CD4-positive, alpha-beta T cell treated with Interleukin-21 for 1 hour (primary cell): ENCODE measurements around the gene MYO1H.
"Not testable (repeated sequence)": the region's sequence is repeated elsewhere in the genome, so short reads cannot be mapped to it uniquely, and the experiment has no call there.

Experiments used
- DNase-seq: peaks from one replicate; pipeline ENCODE4 v3.0.0-alpha.2; 2020

Gene MYO1H

GRCh38 chr12:109347589-109347988, at the start of gene MYO1H:
Gene MYO1H, plus strand, starts transcription at chr12:109347900. Its CDS starts 61 bp downstream, at chr12:109347961.
- DNase-seq = no peak

- DNase-seq = no peak
These were observed 47.9 kb upstream of the MYO1H start for GRCh38 chr12:109299849-109300248.

GRCh38 chr12:109301643-109302168, 46.0 kb upstream of the MYO1H start:
- DNase-seq = no peak

GRCh38 chr12:109302358-109302757, 45.3 kb upstream of the MYO1H start:
- no peak for DNase-seq

- DNase-seq = no peak
These were observed 44.9 kb upstream of the MYO1H start for GRCh38 chr12:109302770-109303169.

GRCh38 chr12:109304485-109304884, 43.2 kb upstream of the MYO1H start:
- DNase-seq = no peak

- no peak for DNase-seq
These were observed 42.2 kb upstream of the MYO1H start for GRCh38 chr12:109305547-109305946.

GRCh38 chr12:109307051-109307450, 40.6 kb upstream of the MYO1H start:
- no peak for DNase-seq

GRCh38 chr12:109308534-109309380, 38.9 kb upstream of the MYO1H start, which contains the start of gene FOXN4:
Gene FOXN4, minus strand, starts transcription at chr12:109309284. Its CDS starts 963 bp downstream, at chr12:109308321.
- no peak for DNase-seq

GRCh38 chr12:109309381-109310246, 38.1 kb upstream of the MYO1H start:
- no peak for DNase-seq

GRCh38 chr12:109310247-109311125, 37.2 kb upstream of the MYO1H start:
- DNase-seq = no peak

- not testable (repeated sequence) for DNase-seq
These were observed 26.4 kb upstream of the MYO1H start for GRCh38 chr12:109321294-109321693.

GRCh38 chr12:109329003-109329402, 18.7 kb upstream of the MYO1H start:
- DNase-seq = no peak

GRCh38 chr12:109329686-109330085, 18.0 kb upstream of the MYO1H start:
- DNase-seq = no peak

GRCh38 chr12:109330282-109331230, 17.1 kb upstream of the MYO1H start:
- no peak for DNase-seq

GRCh38 chr12:109331301-109331952, 16.3 kb upstream of the MYO1H start:
- no peak for DNase-seq

- DNase-seq = no peak
These were observed 12.8 kb upstream of the MYO1H start for GRCh38 chr12:109334887-109335286.

GRCh38 chr12:109336593-109336992, 11.1 kb upstream of the MYO1H start:
- no peak for DNase-seq

- DNase-seq = no peak
These were observed 4.0 kb upstream of the MYO1H start for GRCh38 chr12:109343677-109344076.

- DNase-seq = no peak
These were observed 2.3 kb upstream of the MYO1H start for GRCh38 chr12:109345428-109345827.

GRCh38 chr12:109346920-109347319, 780 bp upstream of the MYO1H start:
- no peak for DNase-seq
